ENCODE data around the gene ZBED4.

GRCh38 chr22:49814856-49815255 is 38.8 kb upstream of the ZBED4 start:
- TF ChIP-seq CTCF (IDR thresholded peaks at IDR 0.05) = no peak
- TF ChIP-seq POLR2AphosphoS5 (IDR thresholded peaks at IDR 0.05) = no peak
